HG03025 (cell line): Measurements from ENCODE around the gene TRAM1L1.

Source experiments
- ATAC-seq: cut with Tn5 transposase; IDR thresholded peaks from one replicate; pipeline ENCODE4 v1.9.1; 2021; ENCODE audit warnings: mild to moderate bottlenecking, moderate library complexity; ENCODE audit not compliant: unreplicated experiment, low FRiP score

Gene TRAM1L1

GRCh38 chr4:117084866-117085701 lies at the start of gene TRAM1L1:
TRAM1L1 (minus strand) TSS chr4:117085576; CDS start chr4:117085393, 183 bp downstream.
- no peak for ATAC-seq

- no peak for ATAC-seq
Measured at GRCh38 chr4:117134386-117134785, 49.0 kb upstream of the TRAM1L1 start.

- no peak for ATAC-seq
Measured at GRCh38 chr4:117096886-117097285, 11.5 kb upstream of the TRAM1L1 start.

- no peak for ATAC-seq
Measured at GRCh38 chr4:117096462-117096861, 11.1 kb upstream of the TRAM1L1 start.

GRCh38 chr4:117093571-117093970 lies 8.2 kb upstream of the TRAM1L1 start:
- ATAC-seq = no peak

- no peak for ATAC-seq
Measured at GRCh38 chr4:117077760-117078159, 7.6 kb downstream of the TRAM1L1 start.

GRCh38 chr4:117068120-117068519 lies 17.3 kb downstream of the TRAM1L1 start:
- ATAC-seq = no peak

GRCh38 chr4:117063961-117064696 lies 21.2 kb downstream of the TRAM1L1 start:
- no peak for ATAC-seq

GRCh38 chr4:117042962-117043361 lies 42.4 kb downstream of the TRAM1L1 start:
- ATAC-seq = no peak
